GM12872 (cell line): Measurements from ENCODE around the gene ISCU.

Source experiments
- TF ChIP-seq, protein P1 (sequence below): IDR thresholded peaks from 3 replicates; pipeline ENCODE4 v1.5.1; 2011; ENCODE audit warnings: low read depth, mild to moderate bottlenecking, low read length, moderate library complexity; ENCODE audit not compliant: insufficient read depth

The ISCU gene

DNA sequence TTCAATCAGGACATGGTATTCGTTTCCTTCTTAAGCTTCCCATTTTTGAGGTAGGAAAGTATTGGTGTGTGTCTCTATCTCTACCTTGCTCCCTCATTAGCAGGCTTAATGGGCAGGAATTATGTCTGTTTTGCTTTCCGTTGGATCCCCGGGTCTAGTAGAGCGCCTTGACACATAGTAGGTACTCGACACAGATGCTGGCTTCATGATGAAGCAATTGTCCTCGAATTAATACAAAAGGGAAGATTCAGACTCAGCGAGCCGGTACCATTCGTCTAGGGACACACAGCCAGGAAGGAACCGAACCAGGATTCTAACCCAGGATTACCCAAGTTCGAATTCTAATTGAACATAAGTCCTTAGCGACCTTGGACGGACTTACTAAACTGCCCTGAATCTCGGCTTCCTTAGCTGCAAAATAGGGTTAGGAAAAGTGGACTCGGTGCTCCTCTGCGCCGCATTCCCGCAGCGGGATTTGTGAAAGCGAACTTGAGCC is 496 bp upstream of the ISCU start:
- TF ChIP-seq, protein P1, sequence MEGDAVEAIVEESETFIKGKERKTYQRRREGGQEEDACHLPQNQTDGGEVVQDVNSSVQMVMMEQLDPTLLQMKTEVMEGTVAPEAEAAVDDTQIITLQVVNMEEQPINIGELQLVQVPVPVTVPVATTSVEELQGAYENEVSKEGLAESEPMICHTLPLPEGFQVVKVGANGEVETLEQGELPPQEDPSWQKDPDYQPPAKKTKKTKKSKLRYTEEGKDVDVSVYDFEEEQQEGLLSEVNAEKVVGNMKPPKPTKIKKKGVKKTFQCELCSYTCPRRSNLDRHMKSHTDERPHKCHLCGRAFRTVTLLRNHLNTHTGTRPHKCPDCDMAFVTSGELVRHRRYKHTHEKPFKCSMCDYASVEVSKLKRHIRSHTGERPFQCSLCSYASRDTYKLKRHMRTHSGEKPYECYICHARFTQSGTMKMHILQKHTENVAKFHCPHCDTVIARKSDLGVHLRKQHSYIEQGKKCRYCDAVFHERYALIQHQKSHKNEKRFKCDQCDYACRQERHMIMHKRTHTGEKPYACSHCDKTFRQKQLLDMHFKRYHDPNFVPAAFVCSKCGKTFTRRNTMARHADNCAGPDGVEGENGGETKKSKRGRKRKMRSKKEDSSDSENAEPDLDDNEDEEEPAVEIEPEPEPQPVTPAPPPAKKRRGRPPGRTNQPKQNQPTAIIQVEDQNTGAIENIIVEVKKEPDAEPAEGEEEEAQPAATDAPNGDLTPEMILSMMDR = no peak

DNA sequence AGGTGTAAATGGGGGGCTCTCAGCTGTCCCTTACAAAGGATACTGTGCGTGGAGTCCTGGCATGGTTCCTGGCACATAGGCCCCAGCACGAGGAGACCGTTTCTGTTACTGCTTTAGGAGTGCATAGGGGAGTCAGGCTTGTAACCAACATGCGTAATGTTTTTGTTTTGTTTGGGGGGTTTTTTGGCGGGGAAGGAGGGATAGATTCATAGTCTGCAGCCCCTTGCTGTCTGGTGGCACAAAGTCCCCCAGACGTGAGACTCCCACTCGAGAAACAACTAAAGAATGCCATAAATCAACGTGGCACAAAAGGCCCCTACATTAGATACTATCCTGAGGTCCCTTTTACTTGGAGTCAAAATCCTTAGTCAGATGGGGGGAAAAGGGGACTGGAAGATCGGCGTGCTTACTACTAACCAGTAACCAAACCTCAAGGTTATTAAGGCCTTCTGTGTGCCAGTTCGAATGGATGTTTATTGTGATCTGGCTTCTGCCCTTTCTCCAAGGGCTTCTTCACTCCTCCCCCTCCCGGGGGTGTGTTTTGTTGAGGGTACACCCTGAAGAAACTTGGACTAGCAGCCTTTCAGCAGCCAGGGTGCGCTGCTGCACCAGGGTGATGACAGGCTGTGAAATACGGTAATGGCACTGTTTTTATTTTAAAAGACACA is 874 bp downstream of the ISCU start:
- TF ChIP-seq, protein P1 = peak; percentile 88

DNA sequence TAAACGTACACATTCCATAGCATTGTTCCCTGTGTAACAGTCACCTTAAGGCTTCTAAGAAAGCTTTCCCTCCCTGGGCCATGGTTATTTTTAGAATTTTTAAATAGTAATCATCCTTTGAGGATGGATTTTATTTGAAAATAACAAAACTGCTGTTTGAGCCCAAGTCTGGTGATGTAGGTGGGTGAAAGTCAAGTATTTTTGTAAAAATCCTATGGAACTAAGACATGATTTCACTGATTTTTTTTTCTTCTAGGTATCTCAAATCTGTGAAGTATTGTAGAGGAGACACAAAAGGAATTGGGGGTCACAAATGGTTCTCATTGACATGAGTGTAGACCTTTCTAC is 1.4 kb downstream of the ISCU start:
- TF ChIP-seq, protein P1 = no peak

DNA sequence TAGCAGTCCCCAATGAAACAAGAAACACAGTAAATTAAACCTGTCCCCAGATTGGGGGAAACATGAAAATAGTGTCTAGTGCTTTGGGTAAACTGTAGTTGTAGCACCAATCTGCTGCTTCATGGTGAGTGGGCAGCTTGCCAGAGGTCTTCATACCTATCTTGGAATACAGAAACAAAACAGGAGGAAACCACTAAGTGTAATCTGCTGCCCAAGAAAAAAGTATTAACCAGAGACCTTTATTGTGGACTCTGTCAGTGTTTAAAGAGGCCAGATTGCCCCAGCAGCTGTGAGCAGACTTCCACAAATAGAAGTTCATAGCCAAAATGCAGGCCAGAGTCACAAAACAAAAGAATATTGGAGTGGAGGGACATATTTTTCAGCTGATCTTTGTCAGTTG is 2.3 kb downstream of the ISCU start:
- TF ChIP-seq, protein P1 = no peak

DNA sequence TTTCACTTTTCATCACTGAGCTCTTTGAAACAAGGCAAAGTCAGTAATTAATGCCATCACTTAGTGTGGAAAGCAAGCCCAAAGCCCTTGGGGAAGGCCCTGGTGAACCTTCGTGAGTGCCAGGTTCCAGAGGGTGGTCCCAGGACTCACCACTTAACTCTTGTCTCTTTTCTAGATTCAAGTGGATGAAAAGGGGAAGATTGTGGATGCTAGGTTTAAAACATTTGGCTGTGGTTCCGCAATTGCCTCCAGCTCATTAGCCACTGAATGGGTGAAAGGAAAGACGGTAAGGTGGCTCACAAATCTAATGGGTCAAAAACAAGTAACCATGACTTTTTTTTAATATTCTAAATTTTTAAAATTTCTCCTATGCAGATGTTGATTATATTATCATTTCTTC is 2.8 kb downstream of the ISCU start:
- TF ChIP-seq, protein P1 = no peak

DNA sequence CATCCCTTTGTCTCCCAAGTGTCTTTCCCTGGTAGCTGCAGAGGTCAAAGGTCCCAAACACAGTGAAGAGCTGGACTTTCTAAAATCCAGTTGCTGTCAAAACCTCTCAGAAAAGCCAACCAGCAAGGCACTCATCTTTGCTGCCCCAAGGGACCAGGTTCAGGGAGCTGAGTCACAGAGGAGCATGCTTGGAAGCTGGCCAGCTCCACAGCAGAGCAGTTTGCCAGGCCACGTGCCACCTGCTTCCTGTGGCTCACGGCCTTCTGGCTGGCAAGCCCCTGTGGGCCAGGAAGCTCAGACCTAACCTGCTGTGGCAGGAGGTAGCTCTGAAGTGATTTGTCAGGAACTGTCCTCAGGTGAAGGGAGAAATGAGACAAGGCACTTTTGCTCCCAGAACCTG is 3.6 kb downstream of the ISCU start:
- TF ChIP-seq, protein P1 = no peak

DNA sequence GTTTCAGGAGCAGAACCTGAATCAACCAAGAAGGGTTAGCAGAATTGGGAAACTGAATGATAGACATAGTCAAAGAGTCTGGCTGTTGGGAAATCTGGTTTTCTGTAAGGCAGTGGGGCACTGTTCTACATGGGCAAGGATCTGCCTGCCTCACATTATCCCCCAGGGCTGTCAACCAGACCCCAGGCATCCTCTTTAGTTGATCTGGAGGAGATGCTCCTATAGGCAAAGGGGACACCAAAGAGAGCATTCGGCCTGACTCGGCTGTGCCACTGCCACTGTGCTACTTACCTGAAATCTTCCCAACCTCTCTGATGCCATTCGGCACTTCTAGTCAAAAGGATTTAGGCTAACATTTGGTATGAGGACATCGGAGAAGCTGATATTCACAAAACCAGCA is 4.1 kb downstream of the ISCU start:
- TF ChIP-seq, protein P1 = no peak
